GM23248 (cell line): ENCODE data around the gene ADSS1. TPM values are rescaled to one million over a fixed set of nuclear protein-coding genes. Genes with fewer than 3 reads are reported as not detected.
A peak's percentile ranks its signal among the peaks of the same experiment; 100 is the strongest.

Source experiments
- DNase-seq: peaks from one replicate; pipeline ENCODE4 v3.0.0-alpha.2; 2015
- H2AFZ ChIP-seq: fragments of 200-600 bp; sonication (generic); 2 replicates; pipeline ENCODE4 v1.6.1; 2016; ENCODE audit warnings: antibody characterized with exemption
- H3F3A ChIP-seq: fragments of 200-600 bp; sonication (generic); 2 replicates; pipeline ENCODE4 v1.6.1; 2016; ENCODE audit warnings: mild to moderate bottlenecking, antibody characterized with exemption, mixed run types; ENCODE audit not compliant: insufficient read depth
- H3K27ac ChIP-seq: fragments of 200-600 bp; sonication (generic); 2 replicates; pipeline ENCODE4 v1.5.1; 2016; ENCODE audit warnings: mild to moderate bottlenecking
- H3K27me3 ChIP-seq: fragments of 200-600 bp; sonication (generic); replicated peaks from 2 replicates; pipeline ENCODE4 v1.6.1; 2016; ENCODE audit warnings: mild to moderate bottlenecking; ENCODE audit not compliant: insufficient read depth
- H3K36me3 ChIP-seq: fragments of 200-600 bp; sonication (generic); 2 replicates; pipeline ENCODE4 v1.6.1; 2016; ENCODE audit warnings: low read depth, mild to moderate bottlenecking
- H3K4me1 ChIP-seq: fragments of 200-600 bp; sonication (generic); 2 replicates; pipeline ENCODE4 v1.6.1; 2016; ENCODE audit warnings: mild to moderate bottlenecking; ENCODE audit not compliant: insufficient read depth
- H3K4me2 ChIP-seq: fragments of 200-600 bp; sonication (generic); one replicate; pipeline ENCODE4 v1.6.1; 2016; ENCODE audit warnings: mild to moderate bottlenecking; ENCODE audit not compliant: unreplicated experiment
- H3K4me3 ChIP-seq: fragments of 200-600 bp; sonication (generic); 2 replicates; pipeline ENCODE4 v1.5.1; 2016; ENCODE audit warnings: mild to moderate bottlenecking
- H3K79me2 ChIP-seq: fragments of 200-600 bp; sonication (generic); 2 replicates; pipeline ENCODE4 v1.6.1; 2016; ENCODE audit warnings: mild to moderate bottlenecking; ENCODE audit not compliant: insufficient read depth
- H3K9ac ChIP-seq: fragments of 200-600 bp; sonication (generic); 2 replicates; pipeline ENCODE4 v1.6.1; 2016; ENCODE audit warnings: mild to moderate bottlenecking
- H3K9me2 ChIP-seq: fragments of 200-600 bp; sonication (generic); 2 replicates; pipeline ENCODE4 v1.6.1; 2016; ENCODE audit warnings: mixed run types, mild to moderate bottlenecking, moderate library complexity; ENCODE audit not compliant: insufficient read depth
- H3K9me3 ChIP-seq: fragments of 200-600 bp; sonication (generic); one replicate; pipeline ENCODE4 v1.6.1; 2017; ENCODE audit warnings: low read depth
- H4K20me1 ChIP-seq: fragments of 200-600 bp; sonication (generic); 2 replicates; pipeline ENCODE4 v1.6.0; 2016; ENCODE audit not compliant: insufficient read depth
- EZH2 ChIP-seq: fragments of 200-600 bp; sonication (generic); IDR thresholded peaks from 2 replicates; pipeline ENCODE4 v1.6.1; 2018; ENCODE audit warnings: antibody characterized with exemption, mild to moderate bottlenecking; ENCODE audit not compliant: insufficient read depth, poor library complexity, severe bottlenecking
- EZH2phosphoT487 ChIP-seq: fragments of 200-600 bp; sonication (generic); IDR thresholded peaks from 2 replicates; pipeline ENCODE4 v1.6.1; 2018; ENCODE audit warnings: antibody characterized with exemption, moderate library complexity, mild to moderate bottlenecking, low read depth; ENCODE audit not compliant: insufficient read depth
- WGBS, 2 experiments: methylation state at CpG; one replicate each; pipeline ENCODE4 v1.1.6; 2015 to 2017; ENCODE audit warnings: low lambda C conversion rate in 2 of 2, low coverage in 1 of 2; ENCODE audit errors: missing lambda C conversion rate in 2 of 2; 5-methylcytosine and 5-hydroxymethylcytosine counted together
- in situ Hi-C: fragments of 300-500 bp; cut with MboI; formaldehyde crosslinking; loops from 2 replicates; pipeline ENCODE4 v1.15.0; 2020
- polyA plus RNA-seq: library from polyadenylated mRNA; unstranded; fragments of >200 nt; fragmentation: Nextera tagmentation; extraction: Ambion mirVana; gene quantifications from 2 replicates; pipeline ENCODE4 v1.2.1, GENCODE V29; 2016
- total RNA-seq: library from RNA; depleted of rRNA; stranded (reverse); fragments of >200 nt; shearing (Covaris generic); gene quantifications from 2 replicates; pipeline ENCODE4 v1.2.3, GENCODE V29; 2014

ADSS1 gene
- total and polyA plus RNA-seq, 2 experiments from 2014 or later: 3.7 to 7.1 TPM

DNA sequence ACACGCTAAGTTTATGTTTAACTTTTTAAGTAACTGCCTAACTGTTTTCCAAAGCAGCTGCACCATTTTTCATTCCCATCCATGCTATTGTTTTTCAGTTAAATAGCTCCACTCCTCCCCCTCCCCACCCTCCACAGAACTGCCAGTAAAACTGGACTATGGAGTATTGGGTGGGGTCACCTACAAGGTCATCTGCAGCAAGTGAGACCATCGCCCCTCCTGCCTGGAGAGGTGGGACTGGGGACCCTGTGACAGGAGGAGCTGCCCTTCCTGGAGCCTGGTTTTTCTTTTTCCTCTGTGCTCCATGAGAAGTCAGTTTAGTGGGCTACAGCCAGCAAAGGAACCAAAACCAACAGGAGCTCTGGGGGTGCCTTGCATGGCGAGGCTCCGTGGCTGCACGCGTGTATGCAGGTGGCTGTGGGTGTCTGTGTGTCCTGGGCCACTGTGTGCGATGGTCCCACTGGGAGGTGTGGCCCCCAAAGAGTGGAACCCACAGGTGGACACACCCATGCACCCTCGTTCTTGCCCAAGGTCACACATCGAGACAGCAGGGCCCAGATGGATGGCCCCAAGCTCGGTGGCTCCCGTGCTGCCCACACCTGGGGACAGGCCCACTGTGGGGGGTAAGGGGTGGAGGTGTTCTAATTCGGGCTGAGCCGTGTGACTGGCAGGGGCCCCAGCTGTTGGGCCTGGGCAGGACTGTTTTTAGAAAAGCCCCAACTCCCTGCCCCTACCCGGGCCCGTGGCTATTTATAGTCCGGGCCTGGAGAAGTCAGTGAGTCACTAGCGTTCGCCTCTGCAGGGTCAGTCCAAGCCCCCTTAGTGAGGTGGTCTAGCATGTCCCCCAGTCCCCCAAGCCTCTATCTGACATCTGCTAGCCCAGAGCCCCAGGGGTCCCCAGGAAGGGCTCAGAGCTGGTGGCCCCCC, 2.3 kb upstream of the ADSS1 start:
- in situ Hi-C loops: no loop called here
- Histone ChIP-seq H3K79me2 (no peaks in the 10 kb centered on the region), H4K20me1 (no peaks in the 10 kb centered on the region), H3K9me2 (no peaks in the 10 kb centered on the region), H3K9ac (no peak overlapping the region), H3K4me3 (no peak overlapping the region), H3K4me2 (no peak overlapping the region), H3K4me1 (peaks cover 8% of the 10 kb centered on the region; the same call in 1 of the 2 replicates), H3K9me3 (no peaks in the 10 kb centered on the region), H3K27ac (no peak overlapping the region), H3K27me3 (no peaks in the 10 kb centered on the region), H2AFZ (no peak overlapping the region), H3K36me3 (no peaks in the 10 kb centered on the region), H3F3A (no peaks in the 10 kb centered on the region)
- peak; percentile 27 for DNase-seq
- WGBS, 2 experiments: 84 to 85% methylated on average over 17 to 18 of the region's 18 CpGs
- TF ChIP-seq EZH2: no peak
- TF ChIP-seq EZH2phosphoT487: no peak

- 65% methylated on average over 24 of the region's 26 CpGs for WGBS, 2 experiments
Measured at GRCh38 chr14:104722938-104723650, 935 bp upstream of the ADSS1 start.

DNA sequence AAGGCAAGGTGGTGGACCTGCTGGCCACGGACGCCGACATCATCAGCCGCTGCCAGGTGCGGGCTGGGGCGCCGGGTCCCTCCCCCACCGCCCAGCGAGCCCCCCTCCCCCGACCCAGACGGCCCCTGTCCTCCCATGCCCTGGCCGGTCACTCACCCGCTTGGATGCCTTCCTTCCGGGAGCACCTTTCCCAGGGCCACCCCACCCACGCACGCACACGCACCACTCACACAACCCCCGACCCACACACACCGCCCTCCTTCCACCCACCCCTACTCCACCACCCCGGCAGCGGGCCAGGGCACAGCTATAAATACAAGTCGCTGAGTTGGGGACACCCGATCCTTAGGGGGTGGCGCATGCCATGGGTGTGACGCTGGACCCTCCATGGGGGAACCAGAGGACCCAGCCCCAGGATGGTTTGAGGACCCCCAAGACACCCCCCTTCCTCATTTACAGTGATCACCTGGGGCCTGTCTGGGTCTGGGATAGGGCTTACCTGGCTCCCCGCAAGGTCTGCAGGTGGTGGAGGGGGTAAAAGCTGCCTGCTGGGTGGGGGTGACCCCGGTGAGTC, 465 bp downstream of the ADSS1 start:
- peak overlapping the region; percentile 69 for H3K4me3 ChIP-seq
- H3K9ac ChIP-seq: peak overlapping the region; percentile 51
- H3K27me3 ChIP-seq: no peaks in the 10 kb centered on the region
- H2AFZ ChIP-seq: no peak overlapping the region
- peak; percentile 43 for DNase-seq
- H3K27ac ChIP-seq: no peak overlapping the region
- WGBS, 2 experiments: 5 to 6% methylated on average over 12 to 18 of the region's 27 CpGs
- no peaks in the 10 kb centered on the region for H3K9me3 ChIP-seq
- no peaks in the 10 kb centered on the region for H4K20me1 ChIP-seq
- no peaks in the 10 kb centered on the region for H3K36me3 ChIP-seq
- in situ Hi-C loops: no loop called here
- H3F3A ChIP-seq: no peaks in the 10 kb centered on the region
- H3K4me2 ChIP-seq: peak overlapping the region; percentile 55
- no peaks in the 10 kb centered on the region for H3K79me2 ChIP-seq
- TF ChIP-seq EZH2phosphoT487: no peak
- TF ChIP-seq EZH2: no peak
- peaks cover 8% of the 10 kb centered on the region; the same call in 1 of the 2 replicates for H3K4me1 ChIP-seq
- H3K9me2 ChIP-seq: no peaks in the 10 kb centered on the region

More at GRCh38 chr14:104722938-104723650, 935 bp upstream of the ADSS1 start:
- no peaks in the 10 kb centered on the region for H3F3A ChIP-seq
- no peak overlapping the region for H3K4me3 ChIP-seq
- no peak overlapping the region for H3K9ac ChIP-seq
- no peak overlapping the region for H3K4me2 ChIP-seq
- no peak overlapping the region for H3K27ac ChIP-seq
- H3K9me2 ChIP-seq: no peaks in the 10 kb centered on the region
- in situ Hi-C loops: no loop called here
- no peaks in the 10 kb centered on the region for H3K9me3 ChIP-seq
- H4K20me1 ChIP-seq: no peaks in the 10 kb centered on the region
- no peaks in the 10 kb centered on the region for H3K79me2 ChIP-seq
- H3K27me3 ChIP-seq: no peaks in the 10 kb centered on the region
- TF ChIP-seq EZH2: no peak
- TF ChIP-seq EZH2phosphoT487: no peak
- H3K36me3 ChIP-seq: no peaks in the 10 kb centered on the region
- no peak for DNase-seq
- H3K4me1 ChIP-seq: peaks cover 8% of the 10 kb centered on the region; the same call in 1 of the 2 replicates
- H2AFZ ChIP-seq: no peak overlapping the region

- H3K9ac ChIP-seq: no peak overlapping the region
- no peaks in the 10 kb centered on the region for H3K9me2 ChIP-seq
- no peaks in the 10 kb centered on the region for H3K9me3 ChIP-seq
- H3K4me3 ChIP-seq: peak overlapping the region; percentile 69
- peak; percentile 63 for DNase-seq
- 9 to 10% methylated on average over 21 to 24 of the region's 24 CpGs for WGBS, 2 experiments
- no peaks in the 10 kb centered on the region for H3K27me3 ChIP-seq
- peak overlapping the region; percentile 55 for H3K4me2 ChIP-seq
- in situ Hi-C loops: no loop called here
- no peak overlapping the region for H3K27ac ChIP-seq
- no peak overlapping the region for H2AFZ ChIP-seq
- H3F3A ChIP-seq: no peaks in the 10 kb centered on the region
- no peaks in the 10 kb centered on the region for H3K79me2 ChIP-seq
- H3K4me1 ChIP-seq: peaks cover 8% of the 10 kb centered on the region; the same call in 1 of the 2 replicates
- H4K20me1 ChIP-seq: no peaks in the 10 kb centered on the region
- H3K36me3 ChIP-seq: no peaks in the 10 kb centered on the region
- no peak for TF ChIP-seq EZH2
- no peak for TF ChIP-seq EZH2phosphoT487
Measured at GRCh38 chr14:104724981-104725771, 1.1 kb downstream of the ADSS1 start.
